ENCODE data around the gene MB. TPM values are rescaled to one million over a fixed set of nuclear protein-coding genes. Genes with fewer than 3 reads are reported as not detected.

The MB gene
- total and polyA plus RNA-seq, 4 donors: 1.3 to 3.1 (median 1.8) TPM

GRCh38 chr22:35590634-35591295 lies 26.4 kb downstream of the MB start:
- 58 to 68% methylated on average over 11 to 13 of the region's 13 CpGs for WGBS, 2 donors
- H3K9ac ChIP-seq (ENCODE audit: insufficient read depth in 1 of 2, low read length in 2 of 2): no peak overlapping the region
- H3K27ac ChIP-seq (ENCODE audit: low read depth in 1 of 2, low read length in 1 of 2): peak overlapping the region in 1 of 2 donors; percentile 63

GRCh38 chr22:35589756-35590093 lies 27.4 kb downstream of the MB start:
- WGBS, 2 donors: 87 to 88% methylated on average over 6 of the region's 6 CpGs
- no peaks in the 10 kb centered on the region for H3K27me3 ChIP-seq (ENCODE audit: control insufficient read depth in 3 of 3, insufficient read depth in 3 of 3, low read length in 2 of 3)
- no peak for TF ChIP-seq CTCF (IDR thresholded peaks at IDR 0.05; ENCODE audit: control extremely low read depth, extremely low read depth)
- ATAC-seq (ENCODE audit: insufficient read depth, low FRiP score) (no peak), DNase-seq (no peak)
- H3K27ac ChIP-seq (ENCODE audit: low read depth in 1 of 2, low read length in 1 of 2): peak overlapping the region in 1 of 2 donors; percentile 45
- no peak overlapping the region for H3K4me3 ChIP-seq
- no peak overlapping the region for H3K9ac ChIP-seq (ENCODE audit: insufficient read depth in 1 of 2, low read length in 2 of 2)
- no peaks in the 10 kb centered on the region for H3K36me3 ChIP-seq (ENCODE audit: control insufficient read depth in 4 of 4, insufficient read depth in 4 of 4, low read length in 4 of 4)
- H3K4me1 ChIP-seq (ENCODE audit: control insufficient read depth in 5 of 5, insufficient read depth in 5 of 5, low read length in 5 of 5): peaks cover 0 to 13% (median 10%) of the 10 kb centered on the region in 5 donors
- H3K9me3 ChIP-seq (ENCODE audit: control insufficient read depth in 4 of 4, insufficient read depth in 3 of 4, low read length in 3 of 4): no peaks in the 10 kb centered on the region

More at GRCh38 chr22:35590634-35591295, 26.4 kb downstream of the MB start:
- no peaks in the 10 kb centered on the region for H3K36me3 ChIP-seq (ENCODE audit: control insufficient read depth in 4 of 4, insufficient read depth in 4 of 4, low read length in 4 of 4)
- ATAC-seq (ENCODE audit: insufficient read depth, low FRiP score) (no peak), DNase-seq (no peak)
- H3K27me3 ChIP-seq (ENCODE audit: control insufficient read depth in 3 of 3, insufficient read depth in 3 of 3, low read length in 2 of 3): no peaks in the 10 kb centered on the region
- no peak for TF ChIP-seq CTCF (IDR thresholded peaks at IDR 0.05; ENCODE audit: control extremely low read depth, extremely low read depth)
- no peaks in the 10 kb centered on the region for H3K9me3 ChIP-seq (ENCODE audit: control insufficient read depth in 4 of 4, insufficient read depth in 3 of 4, low read length in 3 of 4)
- H3K4me3 ChIP-seq: no peak overlapping the region
- peaks cover 0 to 13% (median 10%) of the 10 kb centered on the region in 5 donors for H3K4me1 ChIP-seq (ENCODE audit: control insufficient read depth in 5 of 5, insufficient read depth in 5 of 5, low read length in 5 of 5)

- TF ChIP-seq CTCF (IDR thresholded peaks at IDR 0.05; ENCODE audit: control extremely low read depth, extremely low read depth): no peak
- peak; percentile 61 for ATAC-seq (ENCODE audit: insufficient read depth, low FRiP score)
- H3K9ac ChIP-seq (ENCODE audit: insufficient read depth in 1 of 2, low read length in 2 of 2): no peak overlapping the region
- no peak overlapping the region for H3K4me3 ChIP-seq
- WGBS, 2 donors: 66 to 70% methylated on average over 11 of the region's 11 CpGs
- peak overlapping the region in 1 of 2 donors; percentile 74 for H3K27ac ChIP-seq (ENCODE audit: low read depth in 1 of 2, low read length in 1 of 2)
- H3K36me3 ChIP-seq (ENCODE audit: control insufficient read depth in 4 of 4, insufficient read depth in 4 of 4, low read length in 4 of 4): no peaks in the 10 kb centered on the region
- DNase-seq: no peak
- no peaks in the 10 kb centered on the region for H3K9me3 ChIP-seq (ENCODE audit: control insufficient read depth in 4 of 4, insufficient read depth in 3 of 4, low read length in 3 of 4)
- no peaks in the 10 kb centered on the region for H3K27me3 ChIP-seq (ENCODE audit: control insufficient read depth in 3 of 3, insufficient read depth in 3 of 3, low read length in 2 of 3)
- peaks cover 0 to 12% (median 10%) of the 10 kb centered on the region in 5 donors for H3K4me1 ChIP-seq (ENCODE audit: control insufficient read depth in 5 of 5, insufficient read depth in 5 of 5, low read length in 5 of 5)
Measured at GRCh38 chr22:35589071-35589755, 27.9 kb downstream of the MB start.
